Endothelial cell (in vitro differentiated cells): ENCODE data around the gene UCK1. TPM values are rescaled to one million over a fixed set of nuclear protein-coding genes. Genes with fewer than 3 reads are reported as not detected.
A peak's percentile ranks its signal among the peaks of the same experiment; 100 is the strongest.
"Not testable (repeated sequence)": the region's sequence is repeated elsewhere in the genome, so short reads cannot be mapped to it uniquely, and the experiment has no call there.

Experiments
- DNase-seq: peaks from one replicate; pipeline ENCODE4 v3.0.0; 2021; ENCODE audit warnings: low spot score
- H3K27ac Mint-ChIP-seq: one replicate; pipeline ENCODE4 v1.8.0; 2021; ENCODE audit warnings: mixed read lengths, inconsistent platforms; ENCODE audit not compliant: unreplicated experiment
- H3K27me3 Mint-ChIP-seq: one replicate; pipeline ENCODE4 v1.8.0; 2021; ENCODE audit warnings: mild to moderate bottlenecking, moderate library complexity, mixed read lengths, inconsistent platforms; ENCODE audit not compliant: unreplicated experiment
- H3K36me3 Mint-ChIP-seq: one replicate; pipeline ENCODE4 v1.8.0; 2021; ENCODE audit warnings: mild to moderate bottlenecking, low read depth, mixed read lengths, inconsistent platforms; ENCODE audit not compliant: unreplicated experiment
- H3K4me1 Mint-ChIP-seq: one replicate; pipeline ENCODE4 v1.8.0; 2021; ENCODE audit warnings: mild to moderate bottlenecking, mixed read lengths, inconsistent platforms; ENCODE audit not compliant: unreplicated experiment
- H3K4me3 Mint-ChIP-seq: one replicate; pipeline ENCODE4 v1.8.0; 2021; ENCODE audit warnings: mild to moderate bottlenecking, mixed read lengths, inconsistent platforms; ENCODE audit not compliant: unreplicated experiment
- H3K9me3 Mint-ChIP-seq: one replicate; pipeline ENCODE4 v1.8.0; 2021; ENCODE audit warnings: mixed read lengths, inconsistent platforms; ENCODE audit not compliant: unreplicated experiment
- total RNA-seq: library from RNA; stranded (reverse); fragmentation: NEBNext Ultra II Directional; extraction: Animal tissue kit (Norgen Biotek cat#: 25700); gene quantifications from one replicate; pipeline ENCODE4 v1.2.1, GENCODE V29; 2021; ENCODE audit not compliant: unreplicated experiment
- TF ChIP-seq, protein P1 (sequence below): fragments of 200-600 bp; sonication (generic); IDR thresholded peaks from one replicate; pipeline ENCODE4 v1.5.0; 2021; ENCODE audit warnings: antibody characterized with exemption; ENCODE audit not compliant: unreplicated experiment

Gene UCK1
- total RNA-seq, 1 donor from 2014 or later: 23.0 TPM

DNA sequence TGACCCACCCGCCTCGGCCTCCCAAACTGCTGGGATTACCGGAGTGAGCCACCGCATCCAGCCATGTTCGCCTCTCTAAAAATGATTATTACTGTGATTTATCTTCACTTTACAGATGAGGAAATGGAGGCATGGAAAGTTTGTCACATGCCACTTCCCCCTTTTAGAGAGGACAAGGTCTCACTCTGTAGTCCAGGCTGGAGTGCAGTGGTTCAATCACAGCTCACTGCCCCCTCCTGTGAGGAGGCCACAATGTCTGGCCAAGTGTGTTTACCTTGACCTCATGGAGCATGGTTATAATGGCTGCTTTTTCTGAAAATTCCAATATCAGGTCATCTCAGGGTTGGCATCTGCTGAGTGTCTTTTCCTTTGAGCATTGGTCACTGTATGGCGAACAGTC lies 21.0 kb upstream of the UCK1 start:
- H3K36me3 Mint-ChIP-seq: peaks cover 35% of the 10 kb centered on the region
- DNase-seq: no peak
- H3K27me3 Mint-ChIP-seq: peaks cover 36% of the 10 kb centered on the region
- H3K4me3 Mint-ChIP-seq: no peak overlapping the region
- TF ChIP-seq, protein P1, sequence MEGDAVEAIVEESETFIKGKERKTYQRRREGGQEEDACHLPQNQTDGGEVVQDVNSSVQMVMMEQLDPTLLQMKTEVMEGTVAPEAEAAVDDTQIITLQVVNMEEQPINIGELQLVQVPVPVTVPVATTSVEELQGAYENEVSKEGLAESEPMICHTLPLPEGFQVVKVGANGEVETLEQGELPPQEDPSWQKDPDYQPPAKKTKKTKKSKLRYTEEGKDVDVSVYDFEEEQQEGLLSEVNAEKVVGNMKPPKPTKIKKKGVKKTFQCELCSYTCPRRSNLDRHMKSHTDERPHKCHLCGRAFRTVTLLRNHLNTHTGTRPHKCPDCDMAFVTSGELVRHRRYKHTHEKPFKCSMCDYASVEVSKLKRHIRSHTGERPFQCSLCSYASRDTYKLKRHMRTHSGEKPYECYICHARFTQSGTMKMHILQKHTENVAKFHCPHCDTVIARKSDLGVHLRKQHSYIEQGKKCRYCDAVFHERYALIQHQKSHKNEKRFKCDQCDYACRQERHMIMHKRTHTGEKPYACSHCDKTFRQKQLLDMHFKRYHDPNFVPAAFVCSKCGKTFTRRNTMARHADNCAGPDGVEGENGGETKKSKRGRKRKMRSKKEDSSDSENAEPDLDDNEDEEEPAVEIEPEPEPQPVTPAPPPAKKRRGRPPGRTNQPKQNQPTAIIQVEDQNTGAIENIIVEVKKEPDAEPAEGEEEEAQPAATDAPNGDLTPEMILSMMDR: no peak
- H3K9me3 Mint-ChIP-seq: peaks cover 8% of the 10 kb centered on the region
- H3K27ac Mint-ChIP-seq: peak overlapping the region; percentile 10
- H3K4me1 Mint-ChIP-seq: peaks cover 24% of the 10 kb centered on the region

DNA sequence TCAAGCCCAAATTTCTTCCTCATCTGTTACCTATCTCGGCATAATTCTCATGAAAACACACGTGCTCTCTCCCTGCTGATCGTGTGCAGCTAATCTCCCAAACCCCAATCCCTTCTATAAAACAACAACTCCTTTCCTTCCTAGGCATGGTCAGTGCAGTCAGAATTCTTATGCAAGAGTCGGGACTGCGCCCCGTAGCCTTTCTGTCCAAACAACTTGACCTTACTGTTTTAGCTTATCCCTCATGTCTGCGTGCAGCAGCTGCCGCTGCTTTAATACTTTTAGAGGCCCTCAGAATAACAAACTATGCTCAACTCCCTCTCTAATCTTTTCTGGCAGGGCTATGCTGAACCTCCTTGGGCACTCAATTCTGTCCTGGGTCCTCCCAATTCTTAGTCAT lies 19.4 kb upstream of the UCK1 start:
- peaks cover 30% of the 10 kb centered on the region for H3K27me3 Mint-ChIP-seq
- not testable (repeated sequence) for DNase-seq, H3K9me3 Mint-ChIP-seq, H3K4me3 Mint-ChIP-seq, H3K27ac Mint-ChIP-seq
- peaks cover 14% of the 10 kb centered on the region for H3K4me1 Mint-ChIP-seq
- H3K36me3 Mint-ChIP-seq: peaks cover 31% of the 10 kb centered on the region

DNA sequence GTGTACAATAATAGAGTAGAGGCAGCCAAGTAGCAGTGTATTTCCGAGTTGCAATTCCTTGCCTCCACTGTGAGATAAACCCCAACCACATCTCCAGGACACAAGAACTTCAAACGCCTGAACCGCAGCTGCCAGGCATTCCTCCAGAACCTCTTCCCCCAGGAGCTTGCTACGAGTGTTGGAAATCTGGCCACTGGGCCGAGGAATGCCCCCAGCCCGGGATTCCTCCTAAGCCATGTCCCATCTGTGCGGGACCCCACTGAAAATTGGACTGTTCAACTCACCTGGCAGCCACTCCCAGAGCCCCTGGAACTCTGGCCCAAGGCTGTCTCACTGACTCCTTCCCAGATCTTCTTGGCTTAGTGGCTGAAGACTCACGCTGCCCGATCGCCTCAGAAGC lies 18.1 kb upstream of the UCK1 start:
- Mint-ChIP-seq H3K36me3 (peaks cover 36% of the 10 kb centered on the region), H3K27me3 (peaks cover 33% of the 10 kb centered on the region), H3K4me1 (peaks cover 11% of the 10 kb centered on the region)
- H3K27ac Mint-ChIP-seq, H3K4me3 Mint-ChIP-seq, H3K9me3 Mint-ChIP-seq, DNase-seq: not testable (repeated sequence)

DNA sequence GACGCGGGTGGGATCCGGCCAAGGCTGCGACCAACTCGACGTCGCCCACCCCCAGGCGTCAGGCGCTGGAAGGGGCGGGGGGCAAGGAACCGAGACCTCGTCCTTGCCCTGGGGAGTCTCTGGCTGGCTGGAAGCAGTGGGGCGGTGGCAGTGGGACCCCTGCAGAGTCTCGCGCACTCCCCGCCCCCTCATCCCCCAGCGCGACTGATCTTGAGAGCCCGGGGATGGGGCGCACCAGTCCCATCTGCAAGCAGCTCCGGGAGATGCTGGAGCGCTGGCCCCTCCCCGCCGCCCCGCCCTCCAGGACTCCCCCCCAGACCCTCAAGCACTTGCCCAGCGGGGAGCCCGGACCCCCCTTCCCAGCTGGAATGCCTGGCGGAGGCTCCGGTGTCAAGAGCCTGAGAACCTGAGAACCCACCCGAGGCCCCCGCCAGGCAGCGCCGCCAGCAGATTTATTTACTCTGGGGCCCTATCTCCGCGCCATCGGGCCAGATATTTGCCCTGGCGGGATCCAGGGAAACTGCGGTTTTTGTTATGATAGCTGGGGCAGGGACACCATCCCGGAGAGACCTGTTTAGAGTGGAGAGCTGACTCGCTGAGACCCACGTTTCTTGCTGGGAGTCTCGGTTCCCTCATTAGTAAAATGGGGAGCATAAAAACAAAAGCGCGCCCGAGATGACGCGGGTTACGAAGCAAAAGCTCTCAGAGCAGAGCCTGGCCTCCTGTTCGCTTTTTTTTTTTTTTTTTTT lies 15.4 kb upstream of the UCK1 start:
- Mint-ChIP-seq H3K36me3 (peaks cover 32% of the 10 kb centered on the region), H3K27me3 (peaks cover 39% of the 10 kb centered on the region), H3K27ac (no peak overlapping the region), H3K9me3 (peaks cover 15% of the 10 kb centered on the region), H3K4me1 (peaks cover 11% of the 10 kb centered on the region), H3K4me3 (no peak overlapping the region)
- no peak for DNase-seq
- TF ChIP-seq, protein P1: no peak

DNA sequence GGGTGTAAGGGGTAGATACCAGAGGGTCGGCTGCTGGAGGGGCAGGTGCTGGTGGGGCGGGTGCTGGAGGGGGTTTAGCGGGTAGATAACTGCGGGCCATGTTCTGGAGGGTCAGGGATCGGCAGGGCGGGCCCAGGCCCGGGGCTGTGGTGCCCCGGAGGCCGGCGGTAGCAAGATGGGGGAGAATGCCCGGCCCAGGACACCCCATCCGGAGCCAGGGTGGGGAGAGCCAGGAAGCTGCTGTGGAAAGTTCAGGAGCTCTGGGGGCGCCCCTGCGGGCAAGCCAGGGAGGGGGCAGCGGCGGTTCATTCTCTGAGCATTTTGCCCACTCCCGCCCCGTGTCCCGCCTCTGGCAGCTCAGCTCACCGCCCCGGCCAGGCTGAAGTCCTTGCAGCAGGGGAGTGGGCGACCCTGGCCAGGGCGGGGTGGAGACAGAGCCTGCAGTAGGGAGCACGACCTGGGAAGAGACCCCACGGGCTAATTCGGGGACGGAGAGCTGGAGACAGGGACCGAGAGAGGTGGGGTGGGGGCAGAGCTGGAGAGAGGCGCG lies 14.8 kb upstream of the UCK1 start:
- Mint-ChIP-seq H3K36me3 (peaks cover 29% of the 10 kb centered on the region), H3K27ac (no peak overlapping the region), H3K4me1 (peaks cover 11% of the 10 kb centered on the region), H3K4me3 (no peak overlapping the region), H3K9me3 (peaks cover 15% of the 10 kb centered on the region), H3K27me3 (peaks cover 38% of the 10 kb centered on the region)
- DNase-seq: no peak
- TF ChIP-seq, protein P1: no peak
